ENCODE measurements around the gene GABRE. TPM values are rescaled to one million over a fixed set of nuclear protein-coding genes. Genes with fewer than 3 reads are reported as not detected.

The GABRE gene
- total and polyA plus RNA-seq, 2 donors (not counting 3 experiments of a cell fraction or from before 2014, with no cell fraction given) = 6.1 to 33.4 TPM

DNA sequence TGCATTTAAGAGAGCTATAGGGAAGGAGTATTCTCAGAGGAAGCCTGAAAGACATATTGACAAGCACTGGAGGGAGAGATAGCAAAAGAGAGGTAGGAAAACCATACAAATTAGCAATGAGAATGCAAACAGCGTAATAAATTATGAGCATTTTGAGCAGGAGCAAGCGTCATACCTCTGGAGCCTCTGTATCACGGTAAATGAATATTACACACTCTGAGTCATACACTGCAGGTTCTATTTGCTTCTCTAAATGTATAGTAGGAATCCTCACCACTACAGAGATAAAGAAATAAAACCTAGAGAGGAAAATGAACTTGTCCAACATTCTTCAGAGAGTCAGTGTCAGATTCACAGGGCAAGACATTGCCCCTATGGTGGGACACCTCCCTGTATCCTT lies 46.4 kb upstream of the GABRE start:
- CTCF ChIA-PET = no interaction called here
- Histone ChIP-seq H3K4me2 (ENCODE audit: insufficient read depth, low read length) (no peak overlapping the region), H3K27me3 (ENCODE audit: control insufficient read depth in 2 of 2, insufficient read depth in 2 of 2, low read length in 2 of 2) (no peaks in the 10 kb centered on the region), H2AFZ (ENCODE audit: low read depth, low read length) (no peak overlapping the region), H3K79me2 (ENCODE audit: control insufficient read depth, insufficient read depth, low read length) (no peaks in the 10 kb centered on the region), H3K9me1 (replicated peaks; ENCODE audit: control insufficient read depth, extremely low read depth, insufficient read depth, low read length) (no peaks in the 10 kb centered on the region), H3K27ac (ENCODE audit: insufficient read depth, low read depth, low read length) (no peak overlapping the region), H4K20me1 (replicated peaks; ENCODE audit: control insufficient read depth, extremely low read depth, insufficient read depth, low read length) (no peaks in the 10 kb centered on the region), H3K9ac (replicated peaks; ENCODE audit: extremely low read depth, insufficient read depth, low read length) (no peak overlapping the region), H3K36me3 (ENCODE audit: control insufficient read depth in 2 of 2, extremely low read depth in 1 of 2, insufficient read depth in 2 of 2, low read length in 2 of 2) (no peaks in the 10 kb centered on the region), H3K9me3 (replicated peaks; ENCODE audit: control insufficient read depth, insufficient read depth, low read length) (no peaks in the 10 kb centered on the region), H3K4me3 (replicated peaks in 1 of 3; ENCODE audit: insufficient read depth in 1 of 3, low read depth in 1 of 3, low read length in 3 of 3) (no peak overlapping the region), H3K4me1 (ENCODE audit: control insufficient read depth, extremely low read depth, insufficient read depth, low read length) (no peaks in the 10 kb centered on the region)
- DNase-seq (ENCODE audit: low read depth, low spot score) (no peak), FAIRE-seq (no peak)
- TF ChIP-seq MYC (IDR thresholded peaks at IDR 0.05; ENCODE audit: low read depth, low read length) = no peak
- TF ChIP-seq JUN (IDR thresholded peaks at IDR 0.05; ENCODE audit: borderline replicate concordance, insufficient read depth, insufficient read length, low read depth) = no peak
- TF ChIP-seq, protein P1, sequence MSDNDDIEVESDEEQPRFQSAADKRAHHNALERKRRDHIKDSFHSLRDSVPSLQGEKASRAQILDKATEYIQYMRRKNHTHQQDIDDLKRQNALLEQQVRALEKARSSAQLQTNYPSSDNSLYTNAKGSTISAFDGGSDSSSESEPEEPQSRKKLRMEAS (IDR thresholded peaks at IDR 0.05; ENCODE audit: insufficient read depth, insufficient read length) = no peak
- no peak for TF ChIP-seq POLR2A (IDR thresholded peaks at IDR 0.05; ENCODE audit: low read depth, low read length)
- no peak for TF ChIP-seq CTCF (IDR thresholded peaks at IDR 0.05; ENCODE audit: extremely low read depth in 1 of 2, insufficient read depth in 1 of 2, low read depth in 1 of 2, low read length in 2 of 2)
- dilution Hi-C loops (cut with MboI; ENCODE audit: extremely low pct_ligation_motif_present, low sequenced_read_pairs) (no loop called here), intact Hi-C loops (cut with micrococcal nuclease) (no loop called here)
- BruUV-seq (replicated peaks) = no TSS peak
- POLR2A ChIA-PET = no interaction called here

GRCh38 chrX:151999813-152000212 lies 25.3 kb upstream of the GABRE start:
- intact Hi-C loops (cut with micrococcal nuclease) = no loop called here
- no peak overlapping the region for H3K27ac ChIP-seq (ENCODE audit: insufficient read depth, low read depth, low read length)
- H3K9me3 ChIP-seq (replicated peaks; ENCODE audit: control insufficient read depth, insufficient read depth, low read length) = no peaks in the 10 kb centered on the region
- POLR2A ChIA-PET = no interaction called here
- no peak for TF ChIP-seq MYC (IDR thresholded peaks at IDR 0.05; ENCODE audit: low read depth, low read length)
- TF ChIP-seq, protein P1 (IDR thresholded peaks at IDR 0.05; ENCODE audit: insufficient read depth, insufficient read length) = no peak
- no peak for TF ChIP-seq GATA2 (IDR thresholded peaks at IDR 0.05; ENCODE audit: insufficient read depth, insufficient read length, low read depth, low read length)
- TF ChIP-seq CTCF (IDR thresholded peaks at IDR 0.05; ENCODE audit: extremely low read depth in 1 of 2, insufficient read depth in 1 of 2, low read depth in 1 of 2, low read length in 2 of 2) = no peak
- no peak for TF ChIP-seq FOS (IDR thresholded peaks at IDR 0.05; ENCODE audit: borderline replicate concordance, insufficient read depth, low read length)
- no peak for TF ChIP-seq EZH2 (IDR thresholded peaks at IDR 0.05; ENCODE audit: borderline replicate concordance, low read depth, low read length, severe bottlenecking)
- no peak for TF ChIP-seq JUN (IDR thresholded peaks at IDR 0.05; ENCODE audit: borderline replicate concordance, insufficient read depth, insufficient read length, low read depth)
- TF ChIP-seq POLR2A (IDR thresholded peaks at IDR 0.05; ENCODE audit: low read depth, low read length) = no peak
- TF ChIP-seq POLR2AphosphoS5 (IDR thresholded peaks at IDR 0.05; ENCODE audit: insufficient read depth, low read depth, low read length) = no peak
- H3K36me3 ChIP-seq (ENCODE audit: control insufficient read depth in 2 of 2, extremely low read depth in 1 of 2, insufficient read depth in 2 of 2, low read length in 2 of 2) = no peaks in the 10 kb centered on the region
- no peak for FAIRE-seq
- CTCF ChIA-PET = no interaction called here
- H3K79me2 ChIP-seq (ENCODE audit: control insufficient read depth, insufficient read depth, low read length) = no peaks in the 10 kb centered on the region
- no peak overlapping the region for H3K9ac ChIP-seq (replicated peaks; ENCODE audit: extremely low read depth, insufficient read depth, low read length)
- DNase-seq (ENCODE audit: low read depth, low spot score) = no peak
- BruUV-seq (replicated peaks) = no TSS peak
- H3K4me1 ChIP-seq (ENCODE audit: control insufficient read depth, extremely low read depth, insufficient read depth, low read length) = no peaks in the 10 kb centered on the region
- no peak overlapping the region for H3K4me2 ChIP-seq (ENCODE audit: insufficient read depth, low read length)
- H3K9me1 ChIP-seq (replicated peaks; ENCODE audit: control insufficient read depth, extremely low read depth, insufficient read depth, low read length) = no peaks in the 10 kb centered on the region
- no peaks in the 10 kb centered on the region for H3K27me3 ChIP-seq (ENCODE audit: control insufficient read depth in 2 of 2, insufficient read depth in 2 of 2, low read length in 2 of 2)
- H4K20me1 ChIP-seq (replicated peaks; ENCODE audit: control insufficient read depth, extremely low read depth, insufficient read depth, low read length) = no peaks in the 10 kb centered on the region
- H3K4me3 ChIP-seq (replicated peaks in 1 of 3; ENCODE audit: insufficient read depth in 1 of 3, low read depth in 1 of 3, low read length in 3 of 3) = no peak overlapping the region
- H2AFZ ChIP-seq (ENCODE audit: low read depth, low read length) = no peak overlapping the region
- dilution Hi-C loops (cut with MboI; ENCODE audit: extremely low pct_ligation_motif_present, low sequenced_read_pairs) = no loop called here
